HG03571 (cell line): ENCODE results near the gene ZNF154.

Source experiments
- ATAC-seq: cut with Tn5 transposase; IDR thresholded peaks from one replicate; pipeline ENCODE4 v1.9.1; 2021; ENCODE audit not compliant: unreplicated experiment

ZNF154 gene

GRCh38 chr19:57682226-57682766, 26.7 kb downstream of the ZNF154 start:
- ATAC-seq, result peak; percentile 40

GRCh38 chr19:57675881-57676280, 33.1 kb downstream of the ZNF154 start:
- ATAC-seq, result no peak

GRCh38 chr19:57672466-57672865, 36.5 kb downstream of the ZNF154 start:
- no peak for ATAC-seq

- ATAC-seq, result no peak
Observed at GRCh38 chr19:57671124-57671895, 37.7 kb downstream of the ZNF154 start.

- ATAC-seq, result no peak
Observed at GRCh38 chr19:57668635-57669034, 40.4 kb downstream of the ZNF154 start, which contains the start of gene ZSCAN4. Gene ZSCAN4 (plus strand): TSS chr19:57668935. CDS start chr19:57676146, 7,211 bp downstream.

GRCh38 chr19:57667228-57667627, 41.8 kb downstream of the ZNF154 start:
- ATAC-seq, result no peak

- ATAC-seq, result no peak
Observed at GRCh38 chr19:57665261-57665806, 43.7 kb downstream of the ZNF154 start.

GRCh38 chr19:57664269-57665127, 44.5 kb downstream of the ZNF154 start:
- ATAC-seq, result no peak

- ATAC-seq, result no peak
Observed at GRCh38 chr19:57656346-57656745, 52.7 kb downstream of the ZNF154 start.

GRCh38 chr19:57655443-57655842, 53.6 kb downstream of the ZNF154 start:
- ATAC-seq, result no peak

- no peak for ATAC-seq
Observed at GRCh38 chr19:57653689-57654088, 55.3 kb downstream of the ZNF154 start.

GRCh38 chr19:57651654-57651996, 57.4 kb downstream of the ZNF154 start:
- ATAC-seq, result no peak

- no peak for ATAC-seq
Observed at GRCh38 chr19:57648331-57649003, 60.5 kb downstream of the ZNF154 start.
